GM04504 (cell line): ENCODE results near the gene DPH2.
A peak's percentile ranks its signal among the peaks of the same experiment; 100 is the strongest.

Source experiments
- DNase-seq: peaks from one replicate; pipeline ENCODE4 v3.0.0-alpha.2; 2012; ENCODE audit warnings: low read depth

Gene DPH2

DNA sequence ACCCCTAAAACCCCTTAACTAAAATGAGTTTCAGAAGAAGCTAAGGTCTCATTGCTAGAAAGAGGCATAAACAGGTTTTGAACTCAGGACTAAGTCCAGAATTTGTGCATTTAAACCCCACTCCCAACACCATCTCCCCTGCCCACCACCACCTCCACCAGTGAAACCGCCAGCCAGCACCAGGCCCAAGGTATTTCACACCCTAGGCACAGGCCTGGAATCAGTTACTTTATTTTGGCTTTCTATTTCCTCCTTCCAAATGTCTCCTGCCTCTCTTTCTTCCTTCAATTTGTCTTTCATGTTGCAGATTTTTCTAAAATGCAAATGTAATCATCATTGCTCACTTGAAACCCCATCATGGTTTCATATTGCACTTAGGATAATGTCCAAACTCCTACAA lies 24.9 kb upstream of the DPH2 start:
- no peak for DNase-seq

DNA sequence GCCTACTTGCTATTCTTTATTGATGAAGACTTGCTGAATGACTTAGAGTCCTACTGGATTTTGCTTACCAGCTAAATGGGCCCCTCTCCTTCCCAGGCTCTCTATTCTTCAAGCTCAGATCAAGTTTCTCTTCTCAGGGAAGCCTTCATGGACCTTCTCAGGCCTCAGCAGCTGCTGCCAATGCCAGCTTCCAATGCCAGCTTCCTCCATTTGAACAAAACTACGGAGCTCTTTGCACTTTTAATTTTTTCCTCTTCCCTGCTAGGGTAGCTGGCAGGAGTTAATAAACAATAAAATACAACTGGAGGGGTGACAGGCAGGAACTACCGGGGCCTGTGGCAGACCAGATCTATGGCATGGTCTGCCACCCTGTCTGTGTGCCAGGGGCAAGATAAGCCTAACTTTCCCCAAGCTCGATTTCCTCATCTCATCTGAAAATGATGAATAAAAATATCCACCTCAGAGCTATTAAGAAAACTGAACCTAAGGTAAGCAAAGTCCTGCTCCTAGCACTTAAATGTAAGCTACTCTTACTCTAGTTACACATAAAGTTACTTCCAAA lies 24.1 kb upstream of the DPH2 start:
- no peak for DNase-seq

DNA sequence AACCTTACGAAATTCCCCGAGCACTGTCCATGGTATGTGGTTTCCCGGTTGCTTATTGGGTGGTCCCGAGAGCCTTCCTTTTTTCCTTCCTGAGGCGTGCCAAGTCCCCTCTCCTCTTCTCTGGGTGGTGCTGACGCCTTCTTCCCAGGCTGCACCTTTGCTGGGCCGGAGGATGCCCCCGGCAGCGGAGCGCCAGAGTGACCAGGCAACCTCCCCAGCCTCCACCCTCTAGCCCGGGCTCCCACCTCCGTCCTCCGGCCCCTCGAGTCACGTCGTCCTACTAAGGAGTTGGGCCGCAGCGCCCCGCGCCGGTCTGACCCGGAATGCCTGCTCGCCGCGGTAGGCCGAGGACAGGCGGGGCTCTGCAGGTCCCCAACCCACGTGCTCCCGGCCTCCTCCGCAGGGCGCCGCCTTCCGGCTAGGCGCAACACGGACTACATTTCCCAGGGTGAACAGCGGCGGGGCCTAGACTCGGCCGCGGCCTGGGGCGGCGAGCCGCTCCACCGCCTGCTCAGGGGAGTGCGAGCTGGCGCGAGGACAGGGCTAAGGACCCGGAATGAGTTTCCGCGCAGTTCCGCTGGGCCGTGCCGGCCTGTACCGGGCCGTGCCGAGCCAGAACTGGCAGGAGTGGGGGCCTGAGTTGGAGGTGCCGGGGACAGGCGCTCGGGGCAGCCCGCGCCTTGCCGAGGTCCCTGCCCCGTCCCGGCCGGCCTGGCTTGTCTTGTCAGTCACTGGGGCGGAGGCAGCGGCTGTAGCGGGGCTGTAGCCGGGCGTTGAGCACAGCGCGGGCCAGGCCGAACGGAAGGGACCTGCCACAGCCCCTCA lies 23.4 kb upstream of the DPH2 start, which contains the start of gene IPO13:
IPO13 (plus strand) TSS at position 715 of the 825 bp plus-strand sequence. CDS start 651 bp downstream, outside the sequence.
- peak; percentile 86 for DNase-seq

DNA sequence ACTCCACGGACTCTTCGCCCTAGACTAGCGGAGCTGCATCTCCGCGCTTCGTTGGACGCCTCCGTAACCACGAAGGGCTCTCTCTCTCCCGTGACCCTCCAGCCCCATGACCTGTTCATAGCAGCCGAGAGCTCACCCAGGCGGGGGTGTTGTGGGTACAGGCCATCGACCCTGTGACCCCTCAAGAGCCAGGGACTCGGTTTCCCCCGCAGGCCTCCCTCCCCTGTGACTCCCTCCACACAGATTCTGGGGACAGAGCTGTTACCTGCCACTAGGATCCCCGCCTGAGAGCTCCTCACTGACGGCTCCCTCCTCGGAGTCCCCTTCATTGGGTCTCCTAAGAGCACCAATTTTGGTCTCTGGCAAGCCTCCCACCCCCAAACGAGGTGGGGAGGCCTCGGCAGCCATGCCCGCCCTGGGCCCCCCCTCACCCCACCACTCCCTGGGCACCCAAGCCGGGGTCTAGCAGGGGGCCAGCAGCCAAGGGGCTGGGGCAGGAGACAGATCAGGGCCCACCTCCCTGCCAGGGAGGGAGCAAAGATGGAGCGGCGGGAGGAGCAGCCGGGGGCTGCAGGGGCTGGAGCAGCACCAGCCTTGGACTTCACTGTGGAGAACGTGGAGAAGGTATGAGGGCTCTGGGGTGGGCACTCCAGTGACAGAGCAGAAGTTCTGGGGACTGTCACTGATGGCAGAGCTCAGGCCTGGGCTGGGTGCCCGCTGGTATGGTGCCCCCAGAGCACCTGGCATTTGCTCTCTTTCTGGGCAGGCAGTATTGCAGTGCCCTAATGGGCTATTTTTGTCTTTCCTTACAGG lies 22.5 kb upstream of the DPH2 start:
- no peak for DNase-seq

DNA sequence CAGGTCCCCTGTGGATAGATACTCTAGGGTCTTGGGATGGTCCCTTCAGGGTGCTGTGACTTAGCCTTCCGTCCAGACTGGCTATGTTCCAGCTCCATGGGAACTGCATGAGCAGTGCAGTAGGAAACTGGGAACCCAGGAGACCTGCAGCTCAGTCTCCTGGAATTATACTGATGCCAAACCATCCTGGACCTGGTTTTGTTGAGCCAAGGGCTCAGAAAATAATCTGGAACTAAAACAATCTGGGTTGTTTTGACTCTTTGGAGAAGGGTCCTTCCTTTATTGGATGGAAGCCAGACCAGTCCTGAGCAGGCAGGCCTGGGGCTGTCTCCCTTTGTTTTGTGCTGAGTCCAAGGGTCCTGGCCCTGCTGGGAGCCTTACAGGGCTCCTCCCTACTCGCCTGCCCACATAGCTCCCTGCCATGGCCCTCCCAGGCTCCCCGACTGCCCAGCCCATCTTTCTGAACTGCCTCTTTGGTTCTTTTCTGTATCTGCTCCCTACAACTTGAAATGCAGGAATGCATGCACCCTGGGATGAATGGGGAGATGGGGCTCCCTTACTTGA lies 21.9 kb upstream of the DPH2 start:
- no peak for DNase-seq

DNA sequence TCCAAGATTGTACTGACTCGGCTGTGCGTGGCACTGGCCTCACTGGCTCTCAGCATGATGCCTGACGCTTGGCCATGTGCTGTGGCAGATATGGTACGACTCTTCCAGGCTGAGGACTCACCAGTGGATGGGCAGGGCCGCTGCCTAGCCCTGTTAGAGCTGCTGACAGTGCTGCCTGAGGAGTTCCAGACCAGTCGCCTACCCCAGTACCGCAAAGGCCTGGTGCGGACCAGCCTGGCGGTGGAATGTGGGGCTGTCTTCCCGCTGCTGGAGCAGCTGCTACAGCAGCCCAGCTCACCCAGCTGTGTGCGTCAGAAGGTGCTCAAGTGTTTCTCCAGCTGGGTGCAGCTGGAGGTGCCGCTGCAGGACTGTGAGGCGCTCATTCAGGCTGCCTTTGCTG lies 20.1 kb upstream of the DPH2 start:
- DNase-seq: no peak

DNA sequence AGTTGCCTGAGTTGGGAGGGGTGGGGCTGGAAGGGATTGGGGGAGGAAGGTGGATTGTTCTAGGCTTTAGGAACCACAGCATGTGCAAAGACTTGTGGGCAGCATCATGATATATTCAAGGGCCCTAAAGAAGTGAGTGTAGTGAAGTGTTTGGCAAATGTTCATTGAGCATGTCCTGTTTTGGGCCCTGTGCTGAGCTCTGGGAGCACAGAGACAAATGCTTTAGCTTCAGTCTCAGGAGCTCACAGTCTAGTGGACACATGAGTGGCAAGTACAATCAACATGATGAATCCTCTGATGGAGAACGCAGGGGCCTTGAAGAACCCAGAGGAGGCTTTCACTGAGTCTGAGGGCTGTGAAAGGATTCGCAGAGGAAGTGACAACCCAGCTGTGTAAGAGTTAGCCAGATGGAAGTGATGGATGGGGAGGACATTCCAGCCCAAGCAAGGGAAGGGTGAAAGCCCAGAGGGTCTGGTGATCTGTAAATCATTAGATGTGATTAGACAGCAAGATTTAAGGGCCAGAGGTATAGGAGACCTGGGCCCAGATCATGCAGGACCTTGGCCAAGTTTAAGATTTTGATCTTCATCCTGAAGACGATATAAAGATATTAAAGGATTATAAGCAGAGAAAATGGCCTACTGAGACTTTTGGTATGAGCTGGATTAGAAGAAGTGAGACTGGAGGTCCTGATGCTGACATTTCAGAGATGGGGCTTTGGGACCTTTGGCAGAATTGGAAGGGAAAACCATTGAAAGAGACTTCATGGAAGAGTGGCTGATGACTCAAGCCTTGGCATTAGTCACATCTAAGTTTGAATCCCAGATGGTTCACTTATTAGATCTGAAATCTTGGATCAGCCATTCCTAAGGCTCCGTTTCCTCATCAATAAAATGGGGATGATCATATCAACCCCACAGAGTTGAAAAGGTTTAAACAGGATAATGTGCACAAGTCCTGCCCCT lies 18.5 kb upstream of the DPH2 start:
- DNase-seq: no peak

DNA sequence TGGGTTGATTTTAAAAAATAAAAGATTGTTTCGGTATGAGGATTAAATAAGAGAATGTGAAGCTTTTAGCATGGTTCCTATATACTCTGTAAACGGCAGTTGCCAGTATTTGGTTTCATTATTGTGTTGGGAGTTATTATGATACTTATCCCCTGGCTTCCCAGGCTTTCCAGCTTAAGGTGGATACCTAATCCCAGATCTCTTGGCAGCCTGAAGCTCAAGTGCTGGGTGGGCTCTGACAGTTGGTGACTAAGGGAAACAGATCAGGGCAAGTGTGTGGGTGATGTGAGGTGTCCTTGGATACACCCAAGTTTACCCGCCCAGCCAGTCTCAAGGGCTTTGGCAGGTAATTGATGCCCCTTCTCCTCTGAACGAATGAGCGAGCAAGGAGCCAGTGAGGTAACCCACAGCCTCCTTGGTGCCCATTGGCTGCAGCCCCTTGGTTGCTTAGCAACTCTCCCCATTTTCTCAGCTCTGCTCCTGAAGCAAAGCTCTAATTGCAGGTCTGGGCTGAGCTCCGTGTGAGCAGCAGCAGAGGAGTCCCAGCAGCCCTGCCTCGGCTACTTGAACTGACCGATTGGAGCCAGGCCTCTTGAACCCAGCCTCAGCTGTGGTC lies 17.0 kb upstream of the DPH2 start:
- DNase-seq: no peak

DNA sequence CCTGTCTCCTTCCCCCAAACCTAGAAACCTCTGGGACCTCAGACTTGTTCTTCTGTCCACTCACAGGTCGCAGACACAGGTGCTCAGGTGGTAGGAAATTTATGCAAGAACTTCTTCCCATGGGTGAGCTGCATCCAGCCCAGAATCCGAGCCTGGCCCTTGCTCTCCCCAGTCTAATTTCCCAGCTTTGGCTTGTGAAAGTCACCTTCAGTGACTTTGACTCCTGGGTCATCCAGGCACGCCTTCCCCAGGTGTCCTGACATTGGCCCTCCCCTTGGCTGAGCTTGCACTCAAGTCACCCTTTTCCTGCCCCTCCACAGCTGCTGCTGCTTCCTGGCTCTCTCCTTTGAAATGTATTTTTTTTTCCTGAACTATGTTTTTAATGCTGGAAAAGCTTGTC lies 16.4 kb upstream of the DPH2 start:
- DNase-seq: no peak

DNA sequence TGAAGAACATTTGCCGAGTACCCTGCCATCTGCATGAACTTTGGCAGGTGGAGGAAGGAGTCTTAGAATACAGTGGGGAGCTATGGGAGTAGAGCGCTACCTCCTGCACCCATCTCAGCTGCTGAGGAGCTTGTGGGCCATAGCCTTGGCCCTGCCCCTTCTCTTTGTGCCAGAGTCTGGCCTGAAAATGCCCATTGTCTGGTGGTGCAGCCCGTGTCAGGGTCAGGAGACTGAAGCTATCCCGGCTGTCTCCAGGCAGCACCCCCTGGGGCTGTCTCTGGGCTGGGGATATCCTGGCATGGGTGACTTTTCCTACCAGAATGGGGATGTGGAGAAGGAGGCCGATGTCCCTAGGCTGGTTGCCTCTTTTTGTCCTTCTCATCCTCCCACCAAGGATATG lies 15.8 kb upstream of the DPH2 start:
- no peak for DNase-seq

DNA sequence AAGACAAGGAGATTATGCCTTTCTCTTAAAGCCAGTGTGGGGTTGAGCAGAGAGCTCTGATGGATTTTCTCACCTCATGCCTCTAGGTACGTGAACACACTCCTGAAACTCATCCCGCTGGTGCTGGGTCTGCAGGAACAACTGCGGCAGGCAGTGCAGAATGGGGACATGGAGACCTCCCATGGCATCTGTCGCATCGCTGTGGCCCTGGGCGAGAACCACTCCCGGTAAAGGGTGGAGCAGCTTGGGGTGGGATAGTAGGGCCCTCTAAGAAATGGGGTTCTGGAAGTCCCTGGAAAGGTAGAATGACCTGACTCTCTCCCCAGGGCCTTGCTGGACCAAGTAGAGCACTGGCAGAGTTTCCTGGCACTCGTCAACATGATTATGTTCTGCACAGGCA lies 13.6 kb upstream of the DPH2 start:
- no peak for DNase-seq

DNA sequence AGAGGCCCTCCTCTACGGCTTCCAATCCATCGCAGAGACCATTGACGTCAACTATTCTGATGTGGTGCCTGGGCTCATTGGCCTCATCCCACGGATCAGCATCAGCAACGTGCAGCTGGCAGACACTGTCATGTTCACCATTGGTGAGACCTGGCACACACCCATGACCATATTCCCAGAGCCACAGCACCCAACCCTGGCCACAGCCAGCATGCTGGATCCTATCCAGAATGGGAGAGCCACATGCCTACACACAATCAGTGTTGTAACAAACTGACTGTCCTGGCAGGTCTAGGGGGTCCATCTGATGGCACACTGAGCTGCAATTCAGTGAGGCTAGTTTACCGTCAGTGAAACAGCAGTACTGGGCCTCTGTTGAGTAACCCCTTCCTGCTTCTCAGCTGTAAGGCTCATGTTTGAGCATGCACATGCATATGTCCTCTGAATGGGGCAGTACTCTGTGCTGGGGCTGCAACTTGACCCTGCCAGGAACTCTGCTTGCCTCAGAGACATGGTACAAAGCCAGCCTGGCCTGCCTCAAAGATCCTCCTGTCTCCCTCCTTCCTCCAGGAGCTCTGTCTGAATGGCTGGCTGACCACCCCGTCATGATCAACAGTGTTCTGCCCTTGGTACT lies 12.3 kb upstream of the DPH2 start:
- DNase-seq: no peak

DNA sequence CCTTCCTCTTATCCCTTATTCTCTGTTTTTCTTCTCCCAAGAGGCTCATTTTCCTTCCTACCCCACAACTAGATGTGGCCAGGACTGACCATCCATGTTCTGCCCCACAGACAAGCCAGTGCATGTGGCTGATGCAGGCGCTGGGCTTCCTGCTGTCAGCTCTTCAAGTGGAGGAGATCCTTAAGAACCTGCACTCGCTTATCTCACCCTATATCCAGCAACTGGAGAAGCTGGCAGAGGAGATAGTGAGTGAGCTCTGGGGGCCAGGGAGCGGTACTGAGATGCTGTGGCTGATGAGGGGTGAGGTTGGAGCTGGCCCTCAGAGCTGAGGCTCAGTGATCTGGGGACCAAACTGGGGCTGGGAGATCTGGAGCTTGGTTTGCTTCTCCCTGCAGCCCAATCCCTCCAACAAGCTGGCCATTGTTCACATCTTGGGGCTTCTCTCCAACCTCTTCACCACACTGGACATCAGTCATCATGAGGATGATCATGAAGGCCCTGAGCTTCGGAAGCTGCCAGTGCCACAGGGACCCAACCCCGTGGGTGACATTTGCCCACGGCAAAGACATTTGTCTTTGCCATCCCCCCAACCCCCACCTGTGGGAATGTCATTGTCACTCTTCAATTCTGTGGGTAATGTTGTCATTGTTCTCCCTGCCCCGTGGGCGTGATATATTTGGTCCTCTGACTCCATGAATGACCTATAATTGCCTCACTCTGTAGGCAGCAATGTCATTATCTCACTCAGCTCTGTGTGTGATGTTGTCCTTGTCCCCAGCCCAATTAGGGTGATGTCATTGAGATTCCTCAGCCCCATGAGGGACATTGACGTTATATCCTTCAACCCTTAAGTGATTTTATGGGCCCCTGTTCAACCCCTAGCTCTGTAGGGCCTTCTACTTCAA lies 11.2 kb upstream of the DPH2 start:
- no peak for DNase-seq

DNA sequence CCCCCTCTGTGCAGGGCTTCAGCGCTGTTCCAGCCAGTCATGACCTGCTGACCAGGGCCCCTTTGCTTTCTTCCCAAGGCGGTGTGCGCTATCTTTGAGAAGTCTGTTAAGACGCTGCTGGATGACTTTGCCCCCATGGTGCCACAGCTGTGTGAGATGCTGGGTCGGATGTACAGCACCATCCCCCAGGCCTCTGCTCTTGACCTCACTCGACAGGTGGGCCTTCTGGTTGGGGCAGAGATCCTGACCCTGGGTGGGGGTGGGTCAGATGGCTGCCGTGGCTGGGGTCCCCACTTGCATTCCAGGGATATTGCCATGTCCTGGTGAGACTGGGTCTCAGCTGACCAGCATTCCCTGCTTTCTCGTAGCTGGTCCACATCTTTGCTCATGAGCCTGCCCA lies 9.0 kb upstream of the DPH2 start:
- no peak for DNase-seq

DNA sequence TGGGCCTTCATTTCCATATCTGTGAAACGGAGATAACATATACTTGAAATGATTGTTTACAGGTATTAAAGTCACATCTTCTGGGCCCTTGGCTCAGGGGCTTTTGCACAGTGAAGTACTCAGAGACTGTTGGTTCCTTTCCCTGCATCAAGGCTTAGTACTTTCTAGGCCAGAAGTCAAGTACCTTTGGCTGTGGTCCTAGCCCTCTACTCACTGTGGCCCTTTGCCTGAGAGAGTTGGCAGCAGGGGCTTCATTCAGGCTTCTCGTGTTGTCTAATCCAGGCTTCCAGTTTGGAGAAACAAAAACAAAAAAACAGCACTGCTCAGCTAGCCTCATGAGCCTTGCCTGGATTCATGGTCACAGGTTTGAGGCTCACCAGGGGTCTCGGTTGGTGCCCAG lies 8.1 kb upstream of the DPH2 start:
- DNase-seq: no peak

DNA sequence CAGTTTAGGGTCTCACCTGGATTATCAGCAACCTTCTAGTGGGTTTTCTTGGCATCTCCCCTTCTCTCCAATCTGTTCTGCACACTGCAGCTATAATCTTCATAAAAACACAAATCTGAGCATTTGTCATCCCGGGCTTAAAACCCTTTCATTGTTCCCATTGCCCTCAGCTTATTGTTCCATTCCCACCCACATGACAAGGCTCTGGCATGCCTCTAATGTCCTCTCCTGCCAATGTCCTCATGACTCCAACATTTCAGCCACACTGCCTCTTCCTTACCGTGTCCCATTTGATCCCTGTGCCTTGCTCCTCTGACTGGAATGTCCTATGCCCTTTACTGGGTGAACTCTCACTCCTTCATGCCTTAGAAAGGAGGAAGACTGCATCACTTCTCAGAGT lies 7.5 kb upstream of the DPH2 start:
- DNase-seq: no peak

DNA sequence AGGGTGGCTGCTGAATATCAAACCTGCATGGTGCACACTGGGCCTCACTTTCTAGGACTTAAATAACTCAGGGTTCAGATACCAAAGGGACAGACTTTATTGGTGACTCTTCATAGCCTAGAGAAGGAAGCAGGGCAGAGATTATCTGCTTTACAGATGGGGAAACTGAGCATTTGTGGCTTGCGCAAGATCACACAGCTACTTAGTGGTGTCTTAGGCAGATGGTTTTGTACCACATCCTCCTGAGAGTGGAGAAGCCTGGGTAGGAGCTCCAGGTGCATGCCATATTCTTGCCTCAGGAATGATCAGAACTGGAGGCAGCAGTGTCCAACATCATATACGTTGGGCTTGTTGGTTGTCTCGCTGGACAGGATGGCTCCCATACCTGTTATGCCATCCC lies 6.8 kb upstream of the DPH2 start:
- no peak for DNase-seq

DNA sequence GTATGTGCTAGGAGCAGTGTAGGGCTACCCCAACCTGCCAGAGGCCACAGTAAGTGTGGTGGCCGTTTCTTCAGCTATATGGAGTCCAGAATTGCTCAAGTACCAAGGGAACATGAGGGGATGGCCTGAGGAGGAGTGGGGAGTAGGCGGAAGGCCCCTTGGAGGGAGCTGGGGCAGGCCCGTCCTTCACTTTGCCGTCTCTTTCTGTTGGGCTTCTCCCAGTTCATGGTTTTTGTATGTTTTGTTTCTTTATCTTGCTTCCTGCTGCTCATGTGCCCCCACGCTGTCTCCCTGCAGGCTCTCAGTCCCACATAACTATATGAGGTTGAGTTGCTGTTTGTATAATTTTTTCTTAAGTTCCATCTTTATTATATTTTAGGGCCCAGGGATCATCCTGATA lies 5.9 kb upstream of the DPH2 start:
- no peak for DNase-seq

DNA sequence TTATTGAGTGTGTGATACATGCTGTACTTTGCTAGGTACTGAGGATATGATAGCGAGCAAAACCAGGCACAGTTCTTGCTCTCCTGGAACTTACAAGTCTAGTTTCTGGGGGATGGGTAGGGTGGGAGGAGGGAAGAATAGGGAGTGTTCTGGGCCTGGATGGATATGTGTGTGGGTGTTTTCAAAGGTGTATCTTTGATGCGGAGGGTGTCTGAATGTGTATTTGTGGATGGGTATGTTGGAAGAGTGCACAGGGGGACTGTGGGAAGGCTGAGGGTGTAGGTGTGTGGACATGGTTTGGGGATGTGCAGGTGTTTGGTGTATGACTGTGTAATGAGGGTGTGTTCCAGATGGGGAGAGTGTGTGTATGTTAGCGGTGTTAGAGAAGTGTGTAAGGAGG lies 4.5 kb upstream of the DPH2 start:
- no peak for DNase-seq
